HepG2 (cell line): Measurements from ENCODE around the gene KIAA1217. TPM values are rescaled to one million over a fixed set of nuclear protein-coding genes. Genes with fewer than 3 reads are reported as not detected.

Experiments used
- ATAC-seq: fragments of 200-7000 bp; cut with Tn5 transposase; 3 replicates; pipeline ENCODE4 v1.9.1; 2020; ENCODE audit warnings: mild to moderate bottlenecking, moderate library complexity
- BruUV-seq: library from RNA; stranded (reverse); fragments of 400-500 nt; replicated peaks from 2 replicates; lab custom pipeline; 2021; lab: Mats Ljungman, UMichigan
- CTCF ChIA-PET: fragments of 300-600 bp; formaldehyde crosslinking; extraction: SDS; loops from one replicate; lab custom pipeline; 2021; ENCODE audit warnings: low total read pairs, inconsistent platforms, low intra/inter-chr PET ratio; lab: Yijun Ruan, JAX
- POLR2A ChIA-PET: fragments of 350-600 bp; sonication (Branson Sonifier 250); formaldehyde crosslinking; loops from one replicate; lab custom pipeline; 2020; ENCODE audit warnings: antibody characterized with exemption, inconsistent platforms; lab: Yijun Ruan, JAX
- DNase-seq: peaks from one replicate; pipeline ENCODE4 v3.0.0-alpha.2; 2015; ENCODE audit warnings: low spot score
- FAIRE-seq: peaks from 3 replicates; lab custom pipeline; 2011; peaks lifted over from hg19 to GRCh38; lab: Jason Lieb, UNC
- H2AFZ ChIP-seq: one replicate; pipeline ENCODE4 v1.6.1; 2011; ENCODE audit warnings: low read length, inconsistent platforms
- H3K27ac ChIP-seq: fragments of 300-600 bp; 3 replicates; pipeline ENCODE4 v1.8.0; 2011; ENCODE audit warnings: mixed run types, mild to moderate bottlenecking, mixed read lengths, low read length, inconsistent platforms; ENCODE audit not compliant: insufficient read depth; ENCODE audit errors: extremely low read length
- H3K27me3 ChIP-seq, 2 experiments: fragments of 200-600 bp in 1 of 2; 2 replicates in 1 of 2; 3 replicates in 1 of 2; pipeline versions ENCODE4 v1.6.0 to v1.8.0; 2011; ENCODE audit warnings: low read length in 2 of 2, mild to moderate bottlenecking in 2 of 2, moderate library complexity in 2 of 2, inconsistent platforms in 1 of 2; ENCODE audit not compliant: insufficient read depth in 2 of 2, control insufficient read depth in 1 of 2
- H3K36me3 ChIP-seq, 2 experiments: fragments of 200-600 bp in 1 of 2; replicated peaks in 1 of 2; 2 replicates in 1 of 2; 3 replicates in 1 of 2; pipeline versions ENCODE4 v1.5.1 to v1.8.0; 2011; ENCODE audit warnings: low read length in 2 of 2, inconsistent platforms in 1 of 2; ENCODE audit not compliant: insufficient read depth in 2 of 2, control insufficient read depth in 1 of 2
- H3K4me1 ChIP-seq: 2 replicates; pipeline ENCODE4 v1.5.1; 2012; ENCODE audit warnings: low read length, inconsistent platforms; ENCODE audit not compliant: insufficient read depth
- H3K4me2 ChIP-seq: 2 replicates; pipeline ENCODE4 v1.6.0; 2011; ENCODE audit warnings: low read depth, low read length, inconsistent platforms
- H3K4me3 ChIP-seq, 3 experiments: fragments of 200-600 bp in 1 of 3; sonication (generic), shearing (Covaris generic) in 1 of 3; replicated peaks in 1 of 3; 2 replicates each; pipeline ENCODE4 v1.5.1; 2011 to 2016; ENCODE audit warnings: low read length in 3 of 3, inconsistent platforms in 2 of 3, low read depth in 2 of 3, mild to moderate bottlenecking in 2 of 3, control low read depth in 1 of 3, mixed read lengths in 1 of 3; ENCODE audit not compliant: insufficient read depth in 1 of 3
- H3K79me2 ChIP-seq: one replicate; pipeline ENCODE4 v1.6.1; 2011; ENCODE audit warnings: low read length, inconsistent platforms; ENCODE audit not compliant: insufficient read depth
- H3K9ac ChIP-seq: 2 replicates; pipeline ENCODE4 v1.6.0; 2011; ENCODE audit warnings: mild to moderate bottlenecking, low read depth, low read length, inconsistent platforms; ENCODE audit not compliant: insufficient read depth
- H3K9me3 ChIP-seq: 2 replicates; pipeline ENCODE4 v1.5.1; 2012; ENCODE audit warnings: mild to moderate bottlenecking, low read length
- H4K20me1 ChIP-seq: 2 replicates; pipeline ENCODE4 v1.6.0; 2011; ENCODE audit warnings: inconsistent platforms, mild to moderate bottlenecking, low read length, moderate library complexity; ENCODE audit not compliant: insufficient read depth
- BORCS8-MEF2B ChIP-seq: sonication (generic); formaldehyde crosslinking; IDR thresholded peaks from 2 replicates; pipeline ENCODE4 v1.8.0; 2022; ENCODE audit warnings: mild to moderate bottlenecking, missing genetic modification reagents
- CENPX ChIP-seq: sonication (generic); formaldehyde crosslinking; IDR thresholded peaks from 2 replicates; pipeline ENCODE4 v1.9.0; 2021; ENCODE audit warnings: mild to moderate bottlenecking, missing genetic modification reagents, moderate library complexity
- JDP2 ChIP-seq: sonication (generic); formaldehyde crosslinking; IDR thresholded peaks from 2 replicates; pipeline ENCODE4 v1.8.1; 2022; ENCODE audit warnings: missing genetic modification reagents, borderline replicate concordance
- ZNF687 ChIP-seq: sonication (generic); formaldehyde crosslinking; IDR thresholded peaks from 2 replicates; pipeline ENCODE4 v1.5.1; 2020; ENCODE audit warnings: mild to moderate bottlenecking, missing genetic modification reagents, moderate library complexity
- WGBS: methylation state at CpG from one replicate; pipeline ENCODE4 v1.1.6; 2017; ENCODE audit warnings: low lambda C conversion rate; 5-methylcytosine and 5-hydroxymethylcytosine counted together
- in situ Hi-C: cut with HindIII; loops from 2 replicates; pipeline ENCODE4 v1.10.0; 2017; ENCODE audit warnings: low pct_unique_long_range_greater_than_20kb; ENCODE audit not compliant: extremely low pct_ligation_motif_present
- intact Hi-C: fragments of 100-400 bp; cut with micrococcal nuclease; formaldehyde crosslinking; loops from one replicate; pipeline ENCODE4 v1.10.0; 2022; ENCODE audit not compliant: unreplicated experiment
- polyA plus RNA-seq, 8 experiments: library from polyadenylated mRNA; depleted of rRNA in 3 of 8; stranded (reverse) in 7 of 8; unstranded in 1 of 8; fragments of >200 nt; fragmentation: Illumina TruSeq in 4 of 8; extraction: Trizol in 4 of 8; gene quantifications; 2 replicates each; pipeline versions ENCODE4 v1.2.1 to v1.2.3, GENCODE V29; 2011 to 2016; ENCODE audit warnings: low read depth in 4 of 8, missing spikeins in 1 of 8, mixed read lengths in 1 of 8; ENCODE audit not compliant: insufficient read depth in 1 of 8
- total RNA-seq, 5 experiments: library from RNA; depleted of rRNA; stranded (reverse); fragments of >200 nt; fragmentation: Illumina TruSeq; extraction: Trizol; gene quantifications; 2 replicates each; pipeline ENCODE4 v1.2.3, GENCODE V29; 2016; ENCODE audit warnings: low read depth in 1 of 5
- TF ChIP-seq, protein P1 (sequence below): sonication (generic); formaldehyde crosslinking; IDR thresholded peaks from 2 replicates; pipeline ENCODE4 v1.4.0; 2020; ENCODE audit warnings: mild to moderate bottlenecking, missing genetic modification reagents
- TF ChIP-seq, protein P2 (sequence below): sonication (generic); formaldehyde crosslinking; IDR thresholded peaks from 2 replicates; pipeline ENCODE4 v1.4.0; 2020; ENCODE audit warnings: missing genetic modification reagents, mild to moderate bottlenecking, borderline replicate concordance
- TF ChIP-seq, protein P3 (sequence below): sonication (generic); formaldehyde crosslinking; IDR thresholded peaks from 2 replicates; pipeline ENCODE4 v1.9.0; 2022; ENCODE audit warnings: missing genetic modification reagents, mild to moderate bottlenecking, borderline replicate concordance

The KIAA1217 gene
- total and polyA plus RNA-seq, 2 of the 13 experiments (the other 11 are each of a cell fraction or from before 2014, with no cell fraction given), result 4.6 to 10.9 TPM

- no peaks in the 10 kb centered on the region for H3K27me3 ChIP-seq
- H3K4me2 ChIP-seq, result no peak overlapping the region
- H2AFZ ChIP-seq, result no peak overlapping the region
- no peaks in the 10 kb centered on the region for H3K79me2 ChIP-seq
- ATAC-seq (no peak), DNase-seq (no peak), FAIRE-seq (no peak)
- peaks cover 9% of the 10 kb centered on the region for H3K4me1 ChIP-seq
- BruUV-seq, result no TSS peak
- POLR2A ChIA-PET, result no interaction called here
- no peak overlapping the region for H3K27ac ChIP-seq
- 92% methylated on average over 4 of the region's 4 CpGs for WGBS
- intact Hi-C loops, result no loop called here
- in situ Hi-C loops, result no loop called here
- H3K9ac ChIP-seq, result no peak overlapping the region
- no peak overlapping the region for H3K4me3 ChIP-seq
- CTCF ChIA-PET, result no interaction called here
- H4K20me1 ChIP-seq, result no peaks in the 10 kb centered on the region
- H3K9me3 ChIP-seq, result no peaks in the 10 kb centered on the region
- no peaks in the 10 kb centered on the region; a peak in 1 of 5 replicates for H3K36me3 ChIP-seq
- TF ChIP-seq CENPX (CRISPR knock-in tag) (no peak), BORCS8-MEF2B (CRISPR knock-in tag) (no peak), JDP2 (no peak), ZNF687 (CRISPR knock-in tag) (no peak)
- TF ChIP-seq, protein P1, sequence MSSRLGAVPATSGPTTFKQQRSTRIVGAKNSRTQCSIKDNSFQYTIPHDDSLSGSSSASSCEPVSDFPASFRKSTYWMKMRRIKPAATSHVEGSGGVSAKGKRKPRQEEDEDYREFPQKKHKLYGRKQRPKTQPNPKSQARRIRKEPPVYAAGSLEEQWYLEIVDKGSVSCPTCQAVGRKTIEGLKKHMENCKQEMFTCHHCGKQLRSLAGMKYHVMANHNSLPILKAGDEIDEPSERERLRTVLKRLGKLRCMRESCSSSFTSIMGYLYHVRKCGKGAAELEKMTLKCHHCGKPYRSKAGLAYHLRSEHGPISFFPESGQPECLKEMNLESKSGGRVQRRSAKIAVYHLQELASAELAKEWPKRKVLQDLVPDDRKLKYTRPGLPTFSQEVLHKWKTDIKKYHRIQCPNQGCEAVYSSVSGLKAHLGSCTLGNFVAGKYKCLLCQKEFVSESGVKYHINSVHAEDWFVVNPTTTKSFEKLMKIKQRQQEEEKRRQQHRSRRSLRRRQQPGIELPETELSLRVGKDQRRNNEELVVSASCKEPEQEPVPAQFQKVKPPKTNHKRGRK (CRISPR knock-in tag), result no peak
- TF ChIP-seq, protein P2, sequence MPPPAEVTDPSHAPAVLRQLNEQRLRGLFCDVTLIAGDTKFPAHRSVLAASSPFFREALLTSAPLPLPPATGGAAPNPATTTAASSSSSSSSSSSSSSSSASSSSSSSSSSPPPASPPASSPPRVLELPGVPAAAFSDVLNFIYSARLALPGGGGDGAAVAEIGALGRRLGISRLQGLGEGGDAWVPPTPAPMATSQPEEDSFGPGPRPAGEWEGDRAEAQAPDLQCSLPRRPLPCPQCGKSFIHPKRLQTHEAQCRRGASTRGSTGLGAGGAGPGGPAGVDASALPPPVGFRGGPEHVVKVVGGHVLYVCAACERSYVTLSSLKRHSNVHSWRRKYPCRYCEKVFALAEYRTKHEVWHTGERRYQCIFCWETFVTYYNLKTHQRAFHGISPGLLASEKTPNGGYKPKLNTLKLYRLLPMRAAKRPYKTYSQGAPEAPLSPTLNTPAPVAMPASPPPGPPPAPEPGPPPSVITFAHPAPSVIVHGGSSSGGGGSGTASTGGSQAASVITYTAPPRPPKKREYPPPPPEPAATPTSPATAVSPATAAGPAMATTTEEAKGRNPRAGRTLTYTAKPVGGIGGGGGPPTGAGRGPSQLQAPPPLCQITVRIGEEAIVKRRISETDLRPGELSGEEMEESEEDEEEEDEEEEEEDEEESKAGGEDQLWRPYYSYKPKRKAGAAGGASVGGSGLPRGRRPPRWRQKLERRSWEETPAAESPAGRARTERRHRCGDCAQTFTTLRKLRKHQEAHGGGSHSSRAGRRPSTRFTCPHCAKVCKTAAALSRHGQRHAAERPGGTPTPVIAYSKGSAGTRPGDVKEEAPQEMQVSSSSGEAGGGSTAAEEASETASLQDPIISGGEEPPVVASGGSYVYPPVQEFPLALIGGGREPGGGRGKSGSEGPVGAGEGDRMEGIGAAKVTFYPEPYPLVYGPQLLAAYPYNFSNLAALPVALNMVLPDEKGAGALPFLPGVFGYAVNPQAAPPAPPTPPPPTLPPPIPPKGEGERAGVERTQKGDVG, result no peak
- TF ChIP-seq, protein P3, sequence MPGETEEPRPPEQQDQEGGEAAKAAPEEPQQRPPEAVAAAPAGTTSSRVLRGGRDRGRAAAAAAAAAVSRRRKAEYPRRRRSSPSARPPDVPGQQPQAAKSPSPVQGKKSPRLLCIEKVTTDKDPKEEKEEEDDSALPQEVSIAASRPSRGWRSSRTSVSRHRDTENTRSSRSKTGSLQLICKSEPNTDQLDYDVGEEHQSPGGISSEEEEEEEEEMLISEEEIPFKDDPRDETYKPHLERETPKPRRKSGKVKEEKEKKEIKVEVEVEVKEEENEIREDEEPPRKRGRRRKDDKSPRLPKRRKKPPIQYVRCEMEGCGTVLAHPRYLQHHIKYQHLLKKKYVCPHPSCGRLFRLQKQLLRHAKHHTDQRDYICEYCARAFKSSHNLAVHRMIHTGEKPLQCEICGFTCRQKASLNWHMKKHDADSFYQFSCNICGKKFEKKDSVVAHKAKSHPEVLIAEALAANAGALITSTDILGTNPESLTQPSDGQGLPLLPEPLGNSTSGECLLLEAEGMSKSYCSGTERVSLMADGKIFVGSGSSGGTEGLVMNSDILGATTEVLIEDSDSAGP (CRISPR knock-in tag), result no peak
Observed at GRCh38 chr10:24416248-24416647, 207.3 kb downstream of the KIAA1217 start.
